Subcutaneous abdominal adipose tissue (tissue), 5 donors: ENCODE results near the gene MTARC2.

ENCODE experiments used
- H3K27ac ChIP-seq: one replicate; pipeline ENCODE4 v1.7.0; 2013; ENCODE audit warnings: low read depth, mild to moderate bottlenecking, inconsistent platforms, low read length, moderate library complexity
- H3K27me3 ChIP-seq, 5 donors: one replicate each; pipeline ENCODE4 v1.7.0; 2013; ENCODE audit warnings: low read length in 5 of 5, inconsistent platforms in 1 of 5; ENCODE audit not compliant: control insufficient read depth in 5 of 5, insufficient read depth in 4 of 5
- H3K36me3 ChIP-seq, 5 donors: one replicate each; pipeline ENCODE4 v1.7.0; 2013; ENCODE audit warnings: low read length in 5 of 5; ENCODE audit not compliant: control insufficient read depth in 5 of 5, insufficient read depth in 5 of 5
- H3K4me1 ChIP-seq, 5 donors: one replicate each; pipeline ENCODE4 v1.7.0; 2013; ENCODE audit warnings: low read length in 5 of 5, mild to moderate bottlenecking in 3 of 5, moderate library complexity in 1 of 5; ENCODE audit not compliant: control insufficient read depth in 5 of 5, insufficient read depth in 5 of 5
- H3K4me3 ChIP-seq, 5 donors: one replicate each; pipeline ENCODE4 v1.7.0; 2013; ENCODE audit warnings: low read length in 5 of 5, low read depth in 1 of 5
- H3K9ac ChIP-seq, 5 donors: one replicate each; pipeline ENCODE4 v1.7.0; 2013; ENCODE audit warnings: low read length in 5 of 5, mild to moderate bottlenecking in 4 of 5, moderate library complexity in 3 of 5
- H3K9me3 ChIP-seq, 5 donors: one replicate each; pipeline ENCODE4 v1.7.0; 2013; ENCODE audit warnings: low read length in 5 of 5; ENCODE audit not compliant: control insufficient read depth in 5 of 5
- donor health status: healthy.
- donor health status: healthy.
- donor health status: healthy.
- donor health status: healthy.
- donor health status: healthy.

MTARC2 gene

DNA sequence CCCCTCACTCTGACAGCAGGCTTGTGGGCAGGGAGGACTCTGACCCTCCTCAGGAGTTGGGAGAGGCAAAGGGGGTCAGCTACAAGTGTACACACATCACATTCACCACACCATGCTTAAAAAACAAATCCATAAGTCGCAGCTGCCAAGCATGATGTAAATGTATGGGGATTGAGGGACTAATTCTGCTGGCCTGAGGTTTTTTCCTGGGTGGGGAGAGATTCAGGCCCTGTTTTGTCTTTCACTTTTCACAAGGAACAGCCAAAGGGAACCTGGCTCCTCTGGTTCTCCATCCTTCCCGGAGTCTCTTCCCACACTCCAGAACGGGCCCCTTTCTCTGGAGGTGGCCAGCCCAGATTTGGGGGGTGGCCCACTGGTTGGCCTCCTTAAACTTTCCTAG, 1.3 kb upstream of the MTARC2 start:
- Histone ChIP-seq H3K4me3 (no peak overlapping the region), H3K4me1 (peaks cover 10 to 45% (median 41%) of the 10 kb centered on the region in 5 donors), H3K9ac (no peak overlapping the region), H3K27me3 (peaks cover 0 to 2% (median 0%) of the 10 kb centered on the region in 5 donors), H3K36me3 (no peaks in the 10 kb centered on the region), H3K27ac (peak overlapping the region; percentile 84), H3K9me3 (no peaks in the 10 kb centered on the region)

DNA sequence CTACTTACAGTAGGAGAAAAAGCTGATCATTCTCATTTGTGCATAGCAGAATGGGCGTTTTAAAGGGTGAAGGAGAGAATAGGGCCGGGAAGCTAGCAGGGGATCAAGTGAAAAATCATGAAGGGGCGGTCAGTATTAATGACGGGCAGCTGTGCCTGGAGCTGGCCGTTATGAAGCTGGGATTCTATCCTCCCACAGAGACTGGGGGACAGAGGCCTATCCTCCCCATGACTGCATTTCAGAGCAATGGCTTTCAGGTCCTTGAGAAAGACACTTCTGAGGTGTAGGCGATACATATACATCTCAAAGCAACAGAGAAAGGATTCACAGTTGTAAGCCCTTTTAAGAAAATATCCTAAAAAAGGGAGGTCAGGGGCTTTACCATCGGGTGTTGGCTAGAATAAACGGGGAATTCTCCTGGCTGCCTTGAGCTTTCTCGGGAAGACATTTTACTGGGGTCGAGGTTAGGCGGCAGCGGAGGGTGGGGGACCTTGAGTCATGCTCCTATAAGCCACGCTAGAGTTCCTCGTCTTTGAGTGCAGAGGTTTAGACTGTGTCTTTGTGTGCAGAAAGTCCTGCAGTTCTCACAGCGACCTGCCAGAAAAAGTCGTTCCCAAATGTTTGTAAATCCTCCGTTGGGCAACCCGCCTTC, 559 bp upstream of the MTARC2 start:
- no peaks in the 10 kb centered on the region for H3K9me3 ChIP-seq
- H3K36me3 ChIP-seq = no peaks in the 10 kb centered on the region
- H3K9ac ChIP-seq = peak overlapping the region; percentile 16 to 90 (median 84)
- H3K4me1 ChIP-seq = peaks cover 10 to 51% (median 41%) of the 10 kb centered on the region in 5 donors
- H3K4me3 ChIP-seq = peak overlapping the region; percentile 84 to 92 (median 87)
- H3K27ac ChIP-seq = peak overlapping the region; percentile 84
- peaks cover 0 to 2% (median 0%) of the 10 kb centered on the region in 5 donors for H3K27me3 ChIP-seq

DNA sequence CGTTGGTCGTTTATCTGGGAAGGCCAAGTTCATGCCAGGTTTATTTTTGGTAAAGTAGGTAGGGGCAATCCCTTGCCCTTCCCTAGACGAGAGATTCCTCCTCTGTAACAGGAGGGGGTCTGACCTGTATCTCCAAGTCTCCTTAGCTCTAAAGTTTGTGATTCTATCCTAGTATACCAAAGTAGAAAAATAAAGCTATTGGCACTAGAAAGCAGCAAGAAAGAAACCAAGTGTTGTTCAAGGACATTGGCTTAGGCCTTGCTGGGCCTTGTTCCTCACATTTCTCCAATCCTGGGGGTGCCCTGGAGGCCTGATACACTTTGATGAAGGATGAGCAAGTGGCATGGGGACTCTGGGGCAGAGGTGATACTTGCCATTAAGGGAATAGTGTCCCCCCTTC, 814 bp downstream of the MTARC2 start:
- H3K36me3 ChIP-seq = no peaks in the 10 kb centered on the region
- H3K27me3 ChIP-seq = no peaks in the 10 kb centered on the region
- peaks cover 10 to 60% (median 44%) of the 10 kb centered on the region in 5 donors for H3K4me1 ChIP-seq
- H3K9me3 ChIP-seq = no peaks in the 10 kb centered on the region
- peak overlapping the region; percentile 84 for H3K27ac ChIP-seq
- H3K4me3 ChIP-seq = peak overlapping the region; percentile 74 to 92 (median 86)
- peak overlapping the region; percentile 28 to 90 (median 84) for H3K9ac ChIP-seq

DNA sequence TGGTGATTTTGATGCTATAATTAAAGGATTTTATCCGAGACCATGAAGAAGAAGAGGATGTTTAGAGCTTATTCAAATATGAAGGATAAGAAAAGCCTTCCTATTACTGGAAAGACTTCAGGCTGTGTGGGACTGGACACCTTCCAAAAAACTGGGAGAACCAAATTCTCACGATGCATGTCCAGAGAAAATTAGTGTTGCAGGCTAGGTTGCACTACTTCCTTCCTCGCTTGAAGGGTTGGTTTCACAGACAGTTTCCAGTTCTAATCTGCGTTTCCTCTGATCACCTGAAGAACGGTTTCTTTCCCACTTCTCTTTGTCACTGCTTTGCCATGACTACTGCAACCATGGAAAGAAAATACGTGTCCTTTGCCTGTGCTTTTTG, 2.0 kb downstream of the MTARC2 start:
- peaks cover 10 to 72% (median 53%) of the 10 kb centered on the region in 5 donors for H3K4me1 ChIP-seq
- peaks cover 0 to 7% (median 5%) of the 10 kb centered on the region in 5 donors for H3K36me3 ChIP-seq
- no peaks in the 10 kb centered on the region for H3K27me3 ChIP-seq
- H3K4me3 ChIP-seq = peak overlapping the region; percentile 13 to 92 (median 33)
- no peaks in the 10 kb centered on the region for H3K9me3 ChIP-seq
- peak overlapping the region in 1 of 5 donors; percentile 32 for H3K9ac ChIP-seq
- peak overlapping the region; percentile 84 for H3K27ac ChIP-seq

DNA sequence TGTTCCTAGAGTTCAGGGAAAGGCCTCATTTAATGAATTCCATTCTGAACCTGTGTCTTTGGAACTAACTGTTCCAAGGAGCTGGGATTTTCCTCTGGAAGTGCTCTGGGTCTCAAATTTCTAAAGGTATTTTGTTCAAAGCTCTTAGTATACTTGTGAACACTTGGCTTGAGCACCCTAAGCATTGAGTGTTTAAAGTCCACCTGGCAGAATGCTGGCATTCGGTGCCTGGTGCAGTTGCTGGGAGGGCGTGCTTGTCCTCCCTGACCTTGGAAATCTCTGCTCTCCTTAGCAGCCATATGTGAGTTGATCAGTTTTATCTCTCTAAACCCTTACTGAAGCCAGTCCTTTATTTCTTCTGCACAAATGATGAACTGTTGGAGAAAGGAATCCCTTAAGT, 3.0 kb downstream of the MTARC2 start:
- peaks cover 1 to 17% (median 15%) of the 10 kb centered on the region in 5 donors for H3K36me3 ChIP-seq
- H3K27me3 ChIP-seq = no peaks in the 10 kb centered on the region
- no peaks in the 10 kb centered on the region for H3K9me3 ChIP-seq
- H3K9ac ChIP-seq = peak overlapping the region in 2 of 5 donors; percentile 25 to 63
- H3K27ac ChIP-seq = no peak overlapping the region
- peak overlapping the region in 1 of 5 donors; percentile 12 for H3K4me3 ChIP-seq
- H3K4me1 ChIP-seq = peaks cover 10 to 76% (median 58%) of the 10 kb centered on the region in 5 donors

DNA sequence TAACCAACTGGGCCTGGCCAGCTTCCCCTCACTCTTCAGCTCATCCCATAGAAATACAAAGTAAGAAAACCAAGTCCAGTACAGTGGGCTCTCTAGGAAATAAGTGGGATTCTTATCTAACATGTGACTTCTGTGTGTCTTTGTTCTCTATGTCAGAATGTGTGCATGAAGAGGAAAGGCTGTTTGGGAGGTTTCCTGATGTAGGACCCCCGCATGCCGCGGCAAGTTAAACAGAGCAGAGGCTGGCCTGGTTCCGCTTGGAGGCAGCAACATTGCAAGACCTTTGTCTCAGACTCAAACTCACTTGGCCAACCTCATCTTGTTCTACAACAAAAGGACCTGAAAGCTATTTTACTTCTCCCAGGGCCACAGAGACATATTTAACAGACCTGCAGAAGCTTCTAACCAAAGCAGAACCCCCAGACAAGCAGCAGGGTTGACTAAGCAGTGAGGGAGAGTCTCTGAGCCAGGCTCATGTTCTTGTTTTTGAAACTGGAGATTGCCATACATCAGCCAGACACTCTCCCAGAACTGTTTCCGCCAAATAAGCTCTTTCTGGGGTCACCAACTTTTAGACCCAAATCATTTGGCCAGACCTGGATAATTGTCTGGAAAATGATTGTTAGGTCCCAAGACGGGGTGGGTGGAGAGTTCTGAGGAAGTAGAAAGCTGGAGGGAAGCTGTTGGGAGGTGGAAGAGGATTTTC, 6.2 kb downstream of the MTARC2 start:
- Histone ChIP-seq H3K9ac (no peak overlapping the region), H3K4me1 (peaks cover 7 to 56% (median 38%) of the 10 kb centered on the region in 5 donors), H3K9me3 (no peaks in the 10 kb centered on the region), H3K4me3 (no peak overlapping the region), H3K27me3 (no peaks in the 10 kb centered on the region), H3K36me3 (peaks cover 6 to 32% (median 29%) of the 10 kb centered on the region in 5 donors), H3K27ac (peak overlapping the region; percentile 3)

DNA sequence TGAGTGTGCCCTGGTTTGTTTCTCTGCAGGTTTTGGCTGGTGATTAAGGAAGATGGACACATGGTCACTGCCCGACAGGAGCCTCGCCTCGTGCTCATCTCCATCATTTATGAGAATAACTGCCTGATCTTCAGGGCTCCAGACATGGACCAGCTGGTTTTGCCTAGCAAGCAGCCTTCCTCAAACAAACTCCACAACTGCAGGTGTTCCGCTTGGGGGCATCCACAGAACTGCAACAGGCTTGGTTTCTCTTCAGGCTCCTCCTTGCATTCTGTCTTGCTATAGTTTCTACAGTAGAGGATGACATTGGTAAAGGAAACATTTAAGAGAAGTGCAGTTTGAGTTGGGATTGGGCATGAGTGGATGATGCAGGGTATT, 6.8 kb downstream of the MTARC2 start:
- Histone ChIP-seq H3K36me3 (peaks cover 6 to 36% (median 30%) of the 10 kb centered on the region in 5 donors), H3K27ac (no peak overlapping the region), H3K9ac (no peak overlapping the region), H3K9me3 (no peaks in the 10 kb centered on the region), H3K27me3 (no peaks in the 10 kb centered on the region), H3K4me3 (no peak overlapping the region), H3K4me1 (peaks cover 7 to 51% (median 33%) of the 10 kb centered on the region in 5 donors)

DNA sequence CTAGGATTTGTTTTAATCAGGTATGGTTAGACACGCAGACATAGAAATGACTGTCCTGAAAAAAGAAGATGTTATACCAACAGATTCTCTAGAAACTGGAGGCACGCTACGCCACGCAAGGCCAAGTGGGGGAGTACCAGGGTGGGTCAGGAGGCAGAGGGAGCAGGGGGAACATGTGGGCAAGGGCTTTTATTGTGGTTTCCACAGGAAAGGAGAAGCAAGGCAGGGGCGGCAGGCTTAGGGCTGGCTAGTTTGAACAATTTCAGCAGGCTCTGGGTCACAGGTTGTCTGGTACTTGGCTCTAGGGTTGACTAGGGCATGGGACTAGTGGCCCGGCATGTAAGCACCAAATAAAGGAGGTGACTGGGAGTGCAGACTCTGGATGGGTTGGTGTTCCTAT, 7.2 kb downstream of the MTARC2 start:
- Histone ChIP-seq H3K4me3 (peak overlapping the region in 1 of 5 donors; percentile 16), H3K27me3 (no peaks in the 10 kb centered on the region), H3K36me3 (peaks cover 6 to 36% (median 30%) of the 10 kb centered on the region in 5 donors), H3K9ac (no peak overlapping the region), H3K9me3 (no peaks in the 10 kb centered on the region), H3K4me1 (peaks cover 4 to 47% (median 29%) of the 10 kb centered on the region in 5 donors), H3K27ac (no peak overlapping the region)

DNA sequence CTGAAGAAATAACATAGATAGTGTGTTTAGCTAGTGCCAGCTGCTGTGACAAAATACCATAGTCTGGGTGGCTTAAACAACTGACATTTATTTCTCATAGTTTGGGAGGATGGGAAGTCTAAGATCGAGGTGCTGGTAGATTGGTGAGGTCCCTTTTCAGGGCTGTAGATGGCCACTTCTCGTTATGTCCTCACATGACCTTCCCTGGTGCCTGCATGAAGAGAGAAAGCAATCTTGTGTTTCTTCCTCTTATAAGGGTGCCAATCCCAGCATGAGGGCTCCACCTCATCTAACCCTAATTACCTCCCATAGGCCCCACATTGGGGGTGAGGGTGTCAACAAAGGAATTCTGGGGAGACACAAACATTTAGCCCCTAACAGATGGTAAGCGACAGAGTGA, 9.3 kb downstream of the MTARC2 start:
- no peak overlapping the region for H3K27ac ChIP-seq
- H3K4me1 ChIP-seq = peaks cover 0 to 25% (median 17%) of the 10 kb centered on the region in 5 donors

DNA sequence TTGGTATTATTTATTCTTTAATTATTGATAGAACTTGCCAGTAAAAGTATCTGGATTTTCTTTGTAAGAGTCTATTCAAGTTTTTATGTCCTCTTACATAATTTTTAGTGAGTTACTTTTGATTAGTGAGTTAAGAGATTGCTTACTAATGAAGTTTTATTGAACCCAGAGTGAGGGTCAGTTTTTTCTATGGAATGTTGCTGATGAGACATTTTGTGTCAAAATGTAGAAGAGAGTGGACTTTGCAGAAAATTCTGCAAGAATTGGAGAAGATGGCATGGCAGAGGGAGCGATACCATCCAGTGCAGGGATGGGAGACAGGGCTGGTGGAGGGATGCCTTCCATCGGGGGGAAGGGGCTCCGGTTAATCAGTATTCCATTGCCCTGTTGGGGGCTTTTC, 11.0 kb downstream of the MTARC2 start:
- peaks cover 10 to 61% (median 48%) of the 10 kb centered on the region in 5 donors for H3K36me3 ChIP-seq
- H3K27me3 ChIP-seq = no peaks in the 10 kb centered on the region
- H3K4me1 ChIP-seq = peaks cover 0 to 14% (median 12%) of the 10 kb centered on the region in 5 donors

More for the DNA sequence above, 9.3 kb downstream of the MTARC2 start:
- Histone ChIP-seq H3K36me3 (peaks cover 10 to 50% (median 36%) of the 10 kb centered on the region in 5 donors), H3K4me3 (no peak overlapping the region), H3K27me3 (no peaks in the 10 kb centered on the region), H3K9ac (no peak overlapping the region), H3K9me3 (no peaks in the 10 kb centered on the region)

More for the DNA sequence above, 11.0 kb downstream of the MTARC2 start:
- no peaks in the 10 kb centered on the region for H3K9me3 ChIP-seq
- no peak overlapping the region for H3K9ac ChIP-seq
- H3K4me3 ChIP-seq = no peak overlapping the region
- H3K27ac ChIP-seq = no peak overlapping the region
